Dendritic cell treated with granulocyte-macrophage colony-stimulating factor and Interleukin-4, amounts not matched to agents 40 ng/mL and 50 ng/mL, for 4 days (primary cell): ENCODE measurements around the gene OR2H1.

Experiments
- H3K27ac Mint-ChIP-seq: one replicate; pipeline ENCODE4 v1.8.0; 2022; ENCODE audit warnings: mild to moderate bottlenecking, mixed read lengths
- H3K27me3 Mint-ChIP-seq: one replicate; pipeline ENCODE4 v1.8.0; 2022; ENCODE audit warnings: mild to moderate bottlenecking, mixed read lengths
- H3K36me3 Mint-ChIP-seq: one replicate; pipeline ENCODE4 v1.8.0; 2022; ENCODE audit warnings: low read depth, mixed read lengths
- H3K4me1 Mint-ChIP-seq: one replicate; pipeline ENCODE4 v1.8.0; 2022; ENCODE audit warnings: low read depth, mixed read lengths
- H3K4me3 Mint-ChIP-seq: one replicate; pipeline ENCODE4 v1.8.0; 2022; ENCODE audit warnings: mild to moderate bottlenecking, moderate library complexity, mixed read lengths
- H3K9me3 Mint-ChIP-seq: one replicate; pipeline ENCODE4 v1.8.0; 2022; ENCODE audit warnings: mixed read lengths
- intact Hi-C: fragments of 100-400 bp; cut with micrococcal nuclease; formaldehyde crosslinking; loops from one replicate; pipeline ENCODE4 v1.15.0; 2022

The OR2H1 gene

GRCh38 chr6:29490055-29490454 lies 33.1 kb downstream of the OR2H1 start:
- intact Hi-C loops: no loop called here
- Mint-ChIP-seq H3K27ac (no peak overlapping the region), H3K4me1 (no peaks in the 10 kb centered on the region), H3K9me3 (no peaks in the 10 kb centered on the region), H3K4me3 (no peak overlapping the region), H3K36me3 (no peaks in the 10 kb centered on the region), H3K27me3 (no peaks in the 10 kb centered on the region)

- Mint-ChIP-seq H3K4me3 (no peak overlapping the region), H3K4me1 (no peaks in the 10 kb centered on the region), H3K36me3 (no peaks in the 10 kb centered on the region), H3K27me3 (peaks cover 1% of the 10 kb centered on the region), H3K27ac (no peak overlapping the region), H3K9me3 (no peaks in the 10 kb centered on the region)
- intact Hi-C loops: no loop called here
Observed at GRCh38 chr6:29490552-29490951, 33.6 kb downstream of the OR2H1 start.

GRCh38 chr6:29491574-29491973 lies 34.6 kb downstream of the OR2H1 start:
- Mint-ChIP-seq H3K36me3 (no peaks in the 10 kb centered on the region), H3K4me3 (no peak overlapping the region), H3K27me3 (peaks cover 3% of the 10 kb centered on the region), H3K9me3 (no peaks in the 10 kb centered on the region), H3K4me1 (no peaks in the 10 kb centered on the region), H3K27ac (no peak overlapping the region)
- intact Hi-C loops: no loop called here

- Mint-ChIP-seq H3K9me3 (no peaks in the 10 kb centered on the region), H3K36me3 (no peaks in the 10 kb centered on the region), H3K4me1 (no peaks in the 10 kb centered on the region), H3K27me3 (peaks cover 3% of the 10 kb centered on the region), H3K27ac (no peak overlapping the region), H3K4me3 (no peak overlapping the region)
- intact Hi-C loops: no loop called here
Observed at GRCh38 chr6:29493261-29493660, 36.3 kb downstream of the OR2H1 start.

GRCh38 chr6:29494131-29494530 lies 37.2 kb downstream of the OR2H1 start:
- intact Hi-C loops: no loop called here
- no peak overlapping the region for H3K4me3 Mint-ChIP-seq
- no peaks in the 10 kb centered on the region for H3K4me1 Mint-ChIP-seq
- no peaks in the 10 kb centered on the region for H3K36me3 Mint-ChIP-seq
- no peaks in the 10 kb centered on the region for H3K9me3 Mint-ChIP-seq
- H3K27me3 Mint-ChIP-seq: peaks cover 3% of the 10 kb centered on the region
- no peak overlapping the region for H3K27ac Mint-ChIP-seq

GRCh38 chr6:29495571-29495970 lies 38.6 kb downstream of the OR2H1 start:
- no peaks in the 10 kb centered on the region for H3K4me1 Mint-ChIP-seq
- H3K4me3 Mint-ChIP-seq: no peak overlapping the region
- no peaks in the 10 kb centered on the region for H3K36me3 Mint-ChIP-seq
- peaks cover 3% of the 10 kb centered on the region for H3K27me3 Mint-ChIP-seq
- no peak overlapping the region for H3K27ac Mint-ChIP-seq
- H3K9me3 Mint-ChIP-seq: no peaks in the 10 kb centered on the region
- intact Hi-C loops: no loop called here

- intact Hi-C loops: no loop called here
- Mint-ChIP-seq H3K4me1 (no peaks in the 10 kb centered on the region), H3K36me3 (no peaks in the 10 kb centered on the region), H3K27ac (no peak overlapping the region), H3K4me3 (no peak overlapping the region), H3K27me3 (peaks cover 3% of the 10 kb centered on the region), H3K9me3 (no peaks in the 10 kb centered on the region)
Observed at GRCh38 chr6:29496961-29497360, 40.0 kb downstream of the OR2H1 start.

GRCh38 chr6:29499704-29500103 lies 42.7 kb downstream of the OR2H1 start:
- Mint-ChIP-seq H3K4me1 (no peaks in the 10 kb centered on the region), H3K36me3 (no peaks in the 10 kb centered on the region)

GRCh38 chr6:29500594-29500993 lies 43.6 kb downstream of the OR2H1 start:
- H3K27ac Mint-ChIP-seq: no peak overlapping the region
- no peaks in the 10 kb centered on the region for H3K4me1 Mint-ChIP-seq
- intact Hi-C loops: no loop called here
- no peak overlapping the region for H3K4me3 Mint-ChIP-seq
- H3K27me3 Mint-ChIP-seq: peaks cover 1% of the 10 kb centered on the region
- no peaks in the 10 kb centered on the region for H3K36me3 Mint-ChIP-seq
- no peaks in the 10 kb centered on the region for H3K9me3 Mint-ChIP-seq

More at GRCh38 chr6:29499704-29500103, 42.7 kb downstream of the OR2H1 start:
- H3K27ac Mint-ChIP-seq: no peak overlapping the region
- no peaks in the 10 kb centered on the region for H3K9me3 Mint-ChIP-seq
- H3K27me3 Mint-ChIP-seq: peaks cover 3% of the 10 kb centered on the region
- intact Hi-C loops: no loop called here
- H3K4me3 Mint-ChIP-seq: no peak overlapping the region

- Mint-ChIP-seq H3K9me3 (no peaks in the 10 kb centered on the region), H3K4me1 (no peaks in the 10 kb centered on the region), H3K36me3 (no peaks in the 10 kb centered on the region), H3K4me3 (no peak overlapping the region), H3K27ac (no peak overlapping the region), H3K27me3 (no peaks in the 10 kb centered on the region)
- intact Hi-C loops: no loop called here
Observed at GRCh38 chr6:29501106-29501505, 44.2 kb downstream of the OR2H1 start.

- no peaks in the 10 kb centered on the region for H3K4me1 Mint-ChIP-seq
- no peak overlapping the region for H3K4me3 Mint-ChIP-seq
- intact Hi-C loops: no loop called here
- no peaks in the 10 kb centered on the region for H3K9me3 Mint-ChIP-seq
- no peaks in the 10 kb centered on the region for H3K27me3 Mint-ChIP-seq
- no peaks in the 10 kb centered on the region for H3K36me3 Mint-ChIP-seq
- no peak overlapping the region for H3K27ac Mint-ChIP-seq
Observed at GRCh38 chr6:29502181-29502580, 45.2 kb downstream of the OR2H1 start.

GRCh38 chr6:29502597-29502996 lies 45.6 kb downstream of the OR2H1 start:
- no peaks in the 10 kb centered on the region for H3K27me3 Mint-ChIP-seq
- intact Hi-C loops: no loop called here
- H3K9me3 Mint-ChIP-seq: no peaks in the 10 kb centered on the region
- no peaks in the 10 kb centered on the region for H3K4me1 Mint-ChIP-seq
- H3K27ac Mint-ChIP-seq: no peak overlapping the region
- H3K36me3 Mint-ChIP-seq: no peaks in the 10 kb centered on the region
- no peak overlapping the region for H3K4me3 Mint-ChIP-seq

- no peaks in the 10 kb centered on the region for H3K36me3 Mint-ChIP-seq
- no peak overlapping the region for H3K4me3 Mint-ChIP-seq
- no peaks in the 10 kb centered on the region for H3K9me3 Mint-ChIP-seq
- no peaks in the 10 kb centered on the region for H3K4me1 Mint-ChIP-seq
- no peaks in the 10 kb centered on the region for H3K27me3 Mint-ChIP-seq
- intact Hi-C loops: no loop called here
- no peak overlapping the region for H3K27ac Mint-ChIP-seq
Observed at GRCh38 chr6:29504961-29505360, 48.0 kb downstream of the OR2H1 start.

- no peaks in the 10 kb centered on the region for H3K9me3 Mint-ChIP-seq
- no peak overlapping the region for H3K27ac Mint-ChIP-seq
- H3K36me3 Mint-ChIP-seq: no peaks in the 10 kb centered on the region
- H3K4me1 Mint-ChIP-seq: no peaks in the 10 kb centered on the region
- intact Hi-C loops: no loop called here
- H3K4me3 Mint-ChIP-seq: no peak overlapping the region
- no peaks in the 10 kb centered on the region for H3K27me3 Mint-ChIP-seq
Observed at GRCh38 chr6:29505808-29506207, 48.9 kb downstream of the OR2H1 start.

GRCh38 chr6:29506446-29507067 lies 49.6 kb downstream of the OR2H1 start:
- Mint-ChIP-seq H3K9me3 (no peaks in the 10 kb centered on the region), H3K4me3 (no peak overlapping the region), H3K27me3 (no peaks in the 10 kb centered on the region), H3K27ac (no peak overlapping the region), H3K4me1 (no peaks in the 10 kb centered on the region), H3K36me3 (no peaks in the 10 kb centered on the region)
- intact Hi-C loops: no loop called here
